GM08714 (cell line): ENCODE measurements around the gene ARSD.
A peak's percentile ranks its signal among the peaks of the same experiment; 100 is the strongest.
"Not testable (repeated sequence)": the region's sequence is repeated elsewhere in the genome, so short reads cannot be mapped to it uniquely, and the experiment has no call there.

Experiments used
- H3K4me3 ChIP-seq: fragments of 200-500 bp; sonication (Bioruptor generic); 2 replicates; pipeline ENCODE4 v1.5.1; 2014; ENCODE audit warnings: mild to moderate bottlenecking, low read length, inconsistent platforms
- ZNF274 ChIP-seq: IDR thresholded peaks from 2 replicates; pipeline ENCODE4 v1.6.1; 2012; ENCODE audit warnings: mild to moderate bottlenecking, low read depth, low read length

The ARSD gene

DNA sequence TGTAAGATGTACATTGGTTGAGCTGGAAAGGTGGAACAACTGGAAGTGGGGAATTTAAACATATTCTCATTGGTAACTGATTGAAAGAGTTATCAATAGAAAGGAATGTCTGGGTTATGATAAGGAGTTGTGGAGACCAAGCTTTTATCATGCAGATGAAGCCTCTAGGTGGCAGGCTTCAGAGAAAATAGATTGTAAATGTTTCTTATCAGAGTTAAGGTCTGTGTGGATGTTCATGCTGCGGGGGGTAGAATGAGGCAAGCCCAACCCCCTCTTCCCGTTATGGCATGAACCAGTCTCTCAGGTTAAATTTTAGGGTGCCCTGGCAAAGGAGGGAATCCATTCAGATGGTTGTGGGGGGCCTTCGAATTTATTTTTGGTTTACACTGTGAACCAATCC, 16.0 kb downstream of the ARSD start:
- H3K4me3 ChIP-seq, result no peak overlapping the region
- no peak for TF ChIP-seq ZNF274

GRCh38 chrX:2910109-2910508, 19.0 kb downstream of the ARSD start:
- no peak for TF ChIP-seq ZNF274
- no peak overlapping the region for H3K4me3 ChIP-seq

DNA sequence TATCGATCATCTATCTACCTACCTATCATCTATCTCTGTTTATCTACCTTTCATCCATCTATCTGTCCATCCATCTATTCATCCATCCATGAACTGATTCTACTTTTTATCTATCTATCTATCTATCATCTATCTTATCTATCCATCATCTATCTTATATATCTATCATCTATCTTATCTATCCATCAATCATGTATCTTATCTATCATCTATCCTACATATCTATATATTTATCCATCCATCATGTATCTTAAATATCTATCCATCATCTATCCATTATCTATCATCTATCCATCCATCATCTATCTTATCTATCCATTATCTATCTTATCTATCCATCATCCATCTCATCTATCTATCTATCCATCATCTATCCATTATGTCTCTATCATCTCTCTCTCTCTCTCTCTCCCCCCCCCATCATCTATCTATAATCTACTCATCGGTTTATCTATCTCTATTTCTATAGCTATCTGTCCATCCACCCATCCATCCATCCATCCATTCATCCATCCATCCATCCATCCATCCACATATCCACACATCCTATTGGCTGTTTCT, 20.9 kb downstream of the ARSD start:
- H3K4me3 ChIP-seq, result no peak overlapping the region
- no peak for TF ChIP-seq ZNF274

DNA sequence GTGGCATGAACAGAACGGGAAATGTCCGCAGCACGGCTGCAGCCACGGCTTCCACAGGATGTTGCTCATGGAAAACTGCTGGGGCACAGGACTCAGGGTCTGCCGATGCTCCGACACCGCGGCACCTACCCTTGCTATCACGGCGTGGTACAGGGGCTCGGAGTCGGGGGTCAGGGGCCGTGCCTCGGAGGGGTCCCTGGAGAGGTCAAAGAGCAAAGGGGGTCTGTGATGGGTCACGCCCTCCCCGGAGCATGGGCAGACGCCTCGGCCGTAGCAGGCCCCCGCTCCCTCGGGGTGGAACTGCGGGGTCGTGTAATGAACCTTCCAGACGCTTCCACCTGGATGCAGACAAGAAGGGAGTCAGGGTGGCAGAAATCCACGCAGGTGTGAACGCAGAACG, 21.8 kb downstream of the ARSD start:
- H3K4me3 ChIP-seq, result no peak overlapping the region
- TF ChIP-seq ZNF274, result no peak

DNA sequence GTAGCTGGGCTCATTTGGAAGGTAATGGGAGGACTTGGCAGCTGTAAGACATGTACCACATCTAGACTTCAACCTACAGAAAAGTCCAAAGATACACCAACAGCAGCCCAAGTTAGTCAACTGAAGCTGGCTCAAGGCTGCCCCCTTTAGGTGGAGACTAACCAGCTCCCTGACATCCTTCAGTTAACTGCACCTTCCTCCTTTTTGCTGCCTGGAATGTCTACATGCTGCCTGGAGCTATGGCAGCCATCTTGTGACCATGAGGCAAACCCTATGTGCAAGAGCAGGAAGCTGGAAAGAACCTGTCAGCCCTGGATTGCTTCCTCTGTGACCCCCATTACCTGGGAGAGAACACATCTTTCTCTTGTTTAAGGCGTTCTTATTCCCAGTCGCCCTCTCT, 25.8 kb downstream of the ARSD start:
- H3K4me3 ChIP-seq, result no peak overlapping the region
- TF ChIP-seq ZNF274, result no peak

- H3K4me3 ChIP-seq, result no peak overlapping the region
- no peak for TF ChIP-seq ZNF274
Observed at GRCh38 chrX:2902841-2903240, 26.3 kb downstream of the ARSD start.

DNA sequence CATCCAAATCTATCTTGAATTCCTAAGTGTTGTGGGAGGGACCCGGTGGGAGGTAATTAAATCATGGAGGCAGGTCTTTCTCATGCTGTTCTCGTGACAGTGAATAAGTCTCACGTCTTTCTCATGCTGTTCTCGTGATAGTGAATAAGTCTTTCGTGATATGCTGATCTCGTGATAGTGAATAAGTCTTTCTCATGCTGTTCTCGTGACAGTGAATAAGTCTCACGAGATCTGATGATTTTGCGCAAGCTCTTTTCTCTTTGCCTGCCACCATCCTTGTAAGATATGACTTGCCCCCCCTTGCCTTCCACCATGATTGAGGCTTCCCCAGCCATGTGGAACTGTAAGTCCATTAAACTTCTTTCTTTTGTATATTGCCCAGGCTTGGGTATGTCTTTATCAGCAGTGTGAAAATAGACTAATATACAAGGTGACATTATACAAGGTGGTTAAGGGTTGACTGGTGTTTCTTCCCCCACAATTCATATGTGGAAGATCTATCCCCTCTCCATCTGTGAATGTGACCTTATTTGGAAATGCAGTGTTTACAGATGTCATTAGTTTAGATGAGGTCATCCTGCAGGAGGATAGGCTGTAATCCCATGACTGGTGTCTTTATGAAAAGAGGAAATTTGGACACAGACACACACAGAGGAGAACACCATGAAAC, 27.6 kb downstream of the ARSD start:
- no peak overlapping the region for H3K4me3 ChIP-seq
- TF ChIP-seq ZNF274, result no peak

DNA sequence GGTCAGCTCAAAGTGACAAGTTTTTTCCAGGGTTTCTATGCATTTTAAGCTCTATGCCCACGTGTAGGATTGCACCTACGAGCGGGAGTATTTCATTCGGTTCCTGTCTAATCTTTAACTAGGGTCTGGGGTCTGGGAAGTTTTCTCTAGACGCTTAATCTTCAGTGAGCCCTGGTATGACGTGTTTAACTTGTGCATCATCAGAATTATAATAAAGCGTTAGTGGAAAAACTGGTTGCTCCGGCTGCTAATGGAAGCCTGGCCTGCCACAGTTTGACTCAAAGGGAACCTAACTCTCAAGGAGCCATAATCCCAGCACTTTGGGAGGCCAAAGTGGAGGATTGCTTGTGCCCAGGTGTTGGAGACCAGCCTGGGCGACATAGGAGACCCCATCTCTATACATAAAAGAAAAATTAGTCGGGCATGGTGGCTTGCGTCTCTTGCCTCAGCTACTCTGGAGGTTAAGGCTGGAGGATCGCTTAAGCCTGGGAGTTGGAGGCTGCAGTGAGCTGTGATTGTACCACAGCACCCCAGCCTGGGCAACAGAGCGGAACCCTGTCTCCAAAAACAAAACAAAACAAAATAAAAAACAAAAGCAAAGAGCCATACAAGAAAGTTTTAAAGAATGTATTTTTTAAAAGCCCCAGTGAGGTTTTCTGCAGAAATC, 30.2 kb downstream of the ARSD start:
- H3K4me3 ChIP-seq, result no peak overlapping the region
- no peak for TF ChIP-seq ZNF274

- H3K4me3 ChIP-seq, result not testable (repeated sequence)
Observed at GRCh38 chrX:2897690-2898623, 31.2 kb downstream of the ARSD start.

GRCh38 chrX:2897311-2897689, 31.8 kb downstream of the ARSD start:
- no peak overlapping the region for H3K4me3 ChIP-seq
- no peak for TF ChIP-seq ZNF274

DNA sequence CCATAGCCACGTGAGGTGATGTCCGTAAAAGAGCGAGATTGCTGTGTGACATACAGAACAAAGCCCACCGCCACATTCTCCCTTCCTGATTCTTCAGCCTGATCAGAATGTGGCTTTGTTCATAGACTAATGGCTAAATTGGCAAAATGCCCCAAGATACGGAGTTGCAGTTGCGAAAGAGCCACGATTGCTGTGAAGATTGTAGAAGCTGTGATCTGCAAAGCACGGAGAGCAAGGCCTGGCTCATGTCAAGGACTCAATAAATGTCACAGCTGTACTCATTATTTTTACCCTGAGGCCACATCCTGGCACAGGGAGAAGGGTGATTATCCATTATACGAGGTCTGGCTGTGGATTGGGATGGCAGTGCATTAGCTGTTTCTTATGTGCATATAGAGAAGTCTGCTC, 34.2 kb downstream of the ARSD start:
- no peak for TF ChIP-seq ZNF274
- no peak overlapping the region for H3K4me3 ChIP-seq

DNA sequence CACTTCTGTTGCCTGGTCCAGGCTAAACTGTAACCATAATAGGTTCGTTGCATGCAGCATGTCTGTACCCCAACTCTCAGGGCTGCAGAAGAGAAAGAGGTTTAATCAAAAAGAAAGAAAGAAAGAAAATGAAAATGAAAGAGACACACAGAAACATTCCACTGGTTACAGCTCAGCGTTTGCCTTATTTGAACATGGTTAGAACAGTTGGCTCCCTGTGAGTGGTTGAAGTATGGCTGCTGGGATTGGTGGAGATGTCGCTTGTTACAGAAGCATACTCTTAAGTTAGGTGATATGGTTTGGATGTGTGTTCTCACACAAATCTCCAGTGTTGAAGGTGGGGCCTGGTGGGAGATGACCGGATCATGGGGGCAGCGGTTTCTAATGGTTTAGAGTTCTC, 36.3 kb downstream of the ARSD start:
- no peak overlapping the region for H3K4me3 ChIP-seq
- TF ChIP-seq ZNF274, result no peak

GRCh38 chrX:2890536-2891460, 38.3 kb downstream of the ARSD start:
- H3K4me3 ChIP-seq, result not testable (repeated sequence)

DNA sequence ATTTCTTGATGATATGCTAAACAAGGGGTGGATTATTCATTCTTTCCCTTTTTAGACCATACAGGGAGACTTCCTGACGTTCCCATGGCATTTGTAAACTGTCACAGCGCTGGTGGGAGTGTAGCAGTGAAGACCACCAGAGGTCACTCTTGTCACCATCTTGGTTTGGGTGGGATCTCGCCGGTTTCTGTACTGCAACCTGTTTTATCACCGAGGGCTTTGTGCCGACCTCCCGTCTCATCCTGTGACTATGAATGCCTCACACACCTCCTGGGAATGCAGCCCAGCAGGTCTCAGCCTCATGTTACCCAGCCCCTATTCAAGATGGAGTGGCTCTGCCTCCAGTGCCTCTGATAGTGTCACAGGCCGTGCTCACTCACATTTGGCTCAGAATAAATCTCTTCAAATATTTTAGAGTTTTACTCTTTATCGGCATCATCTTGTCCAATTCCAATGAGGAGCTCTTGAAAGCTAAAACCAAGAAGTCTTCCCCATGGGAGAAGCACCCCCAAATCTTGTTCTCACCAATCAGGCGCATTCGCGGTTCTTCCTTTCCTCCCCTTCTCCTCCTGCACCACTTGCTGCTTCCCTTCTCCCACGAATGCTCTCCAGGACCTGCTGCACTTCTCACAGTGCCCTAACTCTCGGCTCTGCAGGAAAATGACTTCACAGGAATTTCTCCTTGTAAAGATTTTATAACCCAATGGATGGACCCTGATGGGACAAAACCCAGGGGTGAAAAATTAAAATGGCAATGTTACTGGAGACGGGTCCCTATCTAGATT, 39.2 kb downstream of the ARSD start:
- H3K4me3 ChIP-seq, result peak overlapping the region; percentile 55; the same call in 1 of the 2 replicates
